ENCODE results near the gene MPLKIP.

- TF ChIP-seq CTCF (IDR thresholded peaks at IDR 0.05) (no peak), POLR2A (IDR thresholded peaks at IDR 0.05) (no peak)
Observed at GRCh38 chr7:40093631-40094350, 40.6 kb downstream of the MPLKIP start.
